HepG2 (cell line): ENCODE measurements around the gene MICAL1. TPM values are rescaled to one million over a fixed set of nuclear protein-coding genes. Genes with fewer than 3 reads are reported as not detected.

Experiments
- CCDC6 ChIP-seq: sonication (generic); formaldehyde crosslinking; IDR thresholded peaks from 2 replicates; pipeline ENCODE4 v1.8.1; 2022; ENCODE audit warnings: mild to moderate bottlenecking, missing genetic modification reagents, moderate library complexity
- CHD4 ChIP-seq: fragments of 200-600 bp; sonication (generic); IDR thresholded peaks from 2 replicates; pipeline ENCODE4 v1.7.0; 2017; ENCODE audit warnings: mild to moderate bottlenecking, low read length, borderline replicate concordance
- DMAP1 ChIP-seq: IDR thresholded peaks from 2 replicates; pipeline ENCODE4 v1.6.1; 2016
- FOXO4 ChIP-seq: sonication (generic); formaldehyde crosslinking; conservative IDR thresholded peaks from 2 replicates; pipeline ENCODE4 v1.8.1; 2023; ENCODE audit warnings: missing genetic modification reagents
- HIVEP1 ChIP-seq: sonication (generic); formaldehyde crosslinking; IDR thresholded peaks from 2 replicates; pipeline ENCODE4 v1.4.0; 2020; ENCODE audit warnings: mild to moderate bottlenecking, missing genetic modification reagents
- HNF4G ChIP-seq, 2 experiments: sonication (generic) in 1 of 2; formaldehyde crosslinking in 1 of 2; IDR thresholded peaks; 2 replicates each; pipeline versions ENCODE4 v1.4.0 to v1.6.1; 2011 to 2020; ENCODE audit warnings: borderline replicate concordance in 2 of 2, low read depth in 2 of 2, mild to moderate bottlenecking in 2 of 2, low read length in 1 of 2, missing genetic modification reagents in 1 of 2, moderate library complexity in 1 of 2
- HNRNPH1 ChIP-seq: fragments of 200-400 bp; formaldehyde crosslinking; optimal IDR thresholded peaks from 2 replicates; pipeline ENCODE3; 2017; ENCODE audit warnings: mild to moderate bottlenecking, low read depth, low read length
- HNRNPLL ChIP-seq: fragments of 200-400 bp; formaldehyde crosslinking; IDR thresholded peaks from 2 replicates; pipeline ENCODE4 v1.6.1; 2017; ENCODE audit warnings: mild to moderate bottlenecking, low read depth, low read length; ENCODE audit not compliant: poor library complexity, severe bottlenecking
- HOXA7 ChIP-seq: sonication (generic); formaldehyde crosslinking; IDR thresholded peaks from 2 replicates; pipeline ENCODE4 v1.8.1; 2022; ENCODE audit warnings: mild to moderate bottlenecking, missing genetic modification reagents, moderate library complexity
- MEIS1 ChIP-seq: sonication (generic); formaldehyde crosslinking; IDR thresholded peaks from 2 replicates; pipeline ENCODE4 v1.9.0; 2021; ENCODE audit warnings: mild to moderate bottlenecking, missing genetic modification reagents, moderate library complexity, borderline replicate concordance
- NCOA2 ChIP-seq: sonication (generic); formaldehyde crosslinking; IDR thresholded peaks from 2 replicates; pipeline ENCODE4 v1.8.0; 2022; ENCODE audit warnings: inconsistent platforms
- NR2C2 ChIP-seq: sonication (generic); formaldehyde crosslinking; IDR thresholded peaks from 2 replicates; pipeline ENCODE4 v1.4.0; 2020; ENCODE audit warnings: missing genetic modification reagents, mild to moderate bottlenecking, moderate library complexity, borderline replicate concordance
- PBX2 ChIP-seq: IDR thresholded peaks from 2 replicates; pipeline ENCODE4 v1.6.1; 2016; ENCODE audit warnings: control low read depth
- PITX1 ChIP-seq: sonication (generic); formaldehyde crosslinking; IDR thresholded peaks from 2 replicates; pipeline ENCODE4 v1.5.1; 2020; ENCODE audit warnings: mild to moderate bottlenecking, missing genetic modification reagents
- REXO4 ChIP-seq: sonication (generic); formaldehyde crosslinking; IDR thresholded peaks from 2 replicates; pipeline ENCODE4 v1.8.0; 2022; ENCODE audit warnings: missing genetic modification reagents, mild to moderate bottlenecking, borderline replicate concordance
- RXRB ChIP-seq: IDR thresholded peaks from 2 replicates; pipeline ENCODE4 v1.6.1; 2016; ENCODE audit warnings: borderline replicate concordance, missing genetic modification reagents, missing compliant biosample characterization
- THAP11 ChIP-seq: IDR thresholded peaks from 2 replicates; pipeline ENCODE4 v1.6.1; 2016; ENCODE audit warnings: missing biosample characterization, missing genetic modification reagents
- TOE1 ChIP-seq: sonication (generic); formaldehyde crosslinking; IDR thresholded peaks from 2 replicates; pipeline ENCODE4 v1.4.0; 2020; ENCODE audit warnings: mild to moderate bottlenecking, missing genetic modification reagents
- TSC22D2 ChIP-seq: sonication (generic); formaldehyde crosslinking; IDR thresholded peaks from 2 replicates; pipeline ENCODE4 v1.5.1; 2020; ENCODE audit warnings: missing genetic modification reagents, mild to moderate bottlenecking, borderline replicate concordance
- ZBTB10 ChIP-seq: sonication (generic); formaldehyde crosslinking; IDR thresholded peaks from 2 replicates; pipeline ENCODE4 v1.4.0; 2020; ENCODE audit warnings: missing genetic modification reagents, borderline replicate concordance
- ZMAT3 ChIP-seq: sonication (generic); formaldehyde crosslinking; conservative IDR thresholded peaks from 2 replicates; pipeline ENCODE4 v1.7.0; 2021; ENCODE audit warnings: missing genetic modification reagents
- ZNF12 ChIP-seq: sonication (generic); formaldehyde crosslinking; IDR thresholded peaks from 2 replicates; pipeline ENCODE4 v1.5.0; 2020; ENCODE audit warnings: missing genetic modification reagents
- ZNF441 ChIP-seq: sonication (generic); formaldehyde crosslinking; IDR thresholded peaks from 2 replicates; pipeline ENCODE4 v1.7.0; 2021; ENCODE audit warnings: missing genetic modification reagents, borderline replicate concordance
- ZNF530 ChIP-seq: sonication (generic); formaldehyde crosslinking; IDR thresholded peaks from 2 replicates; pipeline ENCODE4 v1.5.0; 2020; ENCODE audit warnings: low read depth, mild to moderate bottlenecking, missing genetic modification reagents
- ZNF543 ChIP-seq: sonication (generic); formaldehyde crosslinking; IDR thresholded peaks from 2 replicates; pipeline ENCODE4 v1.4.0; 2020; ENCODE audit warnings: mild to moderate bottlenecking, missing genetic modification reagents
- ZNF761 ChIP-seq: sonication (generic); formaldehyde crosslinking; conservative IDR thresholded peaks from 2 replicates; pipeline ENCODE4 v1.4.0; 2020; ENCODE audit warnings: mild to moderate bottlenecking, missing genetic modification reagents
- ZZZ3 ChIP-seq: sonication (generic); formaldehyde crosslinking; IDR thresholded peaks from 2 replicates; pipeline ENCODE4 v1.4.0; 2020; ENCODE audit warnings: missing genetic modification reagents, mild to moderate bottlenecking, borderline replicate concordance
- polyA plus RNA-seq, 8 experiments: library from polyadenylated mRNA; depleted of rRNA in 3 of 8; stranded (reverse) in 7 of 8; unstranded in 1 of 8; fragments of >200 nt; fragmentation: Illumina TruSeq in 4 of 8; extraction: Trizol in 4 of 8; gene quantifications; 2 replicates each; pipeline versions ENCODE4 v1.2.1 to v1.2.3, GENCODE V29; 2011 to 2016; ENCODE audit warnings: low read depth in 4 of 8, missing spikeins in 1 of 8, mixed read lengths in 1 of 8; ENCODE audit not compliant: insufficient read depth in 1 of 8
- total RNA-seq, 5 experiments: library from RNA; depleted of rRNA; stranded (reverse); fragments of >200 nt; fragmentation: Illumina TruSeq; extraction: Trizol; gene quantifications; 2 replicates each; pipeline ENCODE4 v1.2.3, GENCODE V29; 2016; ENCODE audit warnings: low read depth in 1 of 5

The MICAL1 gene
- total and polyA plus RNA-seq, 2 of the 13 experiments (the other 11 are each of a cell fraction or from before 2014, with no cell fraction given), result 6.9 to 39.0 TPM

GRCh38 chr6:109456111-109456583, 575 bp upstream of the MICAL1 start (continued):
- TF ChIP-seq HIVEP1 (CRISPR knock-in tag) (no peak), TSC22D2 (CRISPR knock-in tag) (no peak), RXRB (no peak), PBX2 (CRISPR knock-in tag) (no peak), THAP11 (CRISPR knock-in tag) (no peak), ZNF12 (CRISPR knock-in tag) (no peak), FOXO4 (no peak), HNRNPH1 (no peak), MEIS1 (CRISPR knock-in tag) (0 out of 2 replicates have a peak, but pooled peaks have one; percentile 13), TOE1 (CRISPR knock-in tag) (no peak), ZBTB10 (no peak), HNF4G (IDR thresholded peaks at IDR 0.05; ENCODE audit: borderline replicate concordance, low read depth, low read length) (no peak; the same call in 1 of the 2 replicates), HNF4G (CRISPR knock-in tag; IDR thresholded peaks at IDR 0.05; ENCODE audit: borderline replicate concordance, low read depth) (no peak), ZMAT3 (CRISPR knock-in tag) (0 out of 2 replicates have a peak, but pooled peaks have one; percentile 33), ZNF441 (CRISPR knock-in tag) (no peak), HNRNPLL (peak; percentile 34), HOXA7 (CRISPR knock-in tag) (no peak), CCDC6 (CRISPR knock-in tag) (0 out of 2 replicates have a peak, but pooled peaks have one; percentile 7), CHD4 (no peak), ZNF530 (CRISPR knock-in tag) (no peak), ZNF761 (CRISPR knock-in tag) (no peak), PITX1 (CRISPR knock-in tag) (no peak), NCOA2 (no peak), REXO4 (CRISPR knock-in tag) (no peak), NR2C2 (peak; percentile 40; the same call in 1 of the 2 replicates), DMAP1 (CRISPR knock-in tag) (no peak), ZNF543 (CRISPR knock-in tag) (0 out of 2 replicates have a peak, but pooled peaks have one; percentile 44), ZZZ3 (CRISPR knock-in tag) (no peak)
